Smooth muscle cell (in vitro differentiated cells): Measurements from ENCODE around the gene LRRK2. TPM values are rescaled to one million over a fixed set of nuclear protein-coding genes. Genes with fewer than 3 reads are reported as not detected.

Source experiments
- DNase-seq: peaks from one replicate; lab custom pipeline; 2025; ENCODE audit not compliant: unreplicated experiment; lab: John Stamatoyannopoulos, UW
- H2AFZ ChIP-seq: fragments of 200-600 bp; sonication (generic); 2 replicates; pipeline ENCODE4 v1.6.0; 2016; ENCODE audit warnings: antibody characterized with exemption, low read depth, mild to moderate bottlenecking
- H3F3A ChIP-seq: fragments of 200-600 bp; sonication (generic); 2 replicates; pipeline ENCODE4 v1.6.0; 2017; ENCODE audit warnings: antibody characterized with exemption, low read depth
- H3K27ac ChIP-seq: fragments of 200-600 bp; sonication (generic); 2 replicates; pipeline ENCODE4 v1.5.1; 2016; ENCODE audit warnings: low read depth, mild to moderate bottlenecking
- H3K27me3 ChIP-seq: fragments of 200-600 bp; sonication (generic); 2 replicates; pipeline ENCODE4 v1.6.1; 2016; ENCODE audit warnings: low read depth, mild to moderate bottlenecking
- H3K36me3 ChIP-seq: fragments of 200-600 bp; sonication (generic); 2 replicates; pipeline ENCODE4 v1.5.1; 2016; ENCODE audit warnings: low read depth
- H3K4me1 ChIP-seq: fragments of 200-600 bp; sonication (generic); 2 replicates; pipeline ENCODE4 v1.5.1; 2016; ENCODE audit warnings: low read depth
- H3K4me2 ChIP-seq: fragments of 200-600 bp; sonication (generic); 2 replicates; pipeline ENCODE4 v1.6.0; 2016; ENCODE audit warnings: mild to moderate bottlenecking
- H3K4me3 ChIP-seq: fragments of 200-600 bp; sonication (generic); 2 replicates; pipeline ENCODE4 v1.5.1; 2016; ENCODE audit warnings: mild to moderate bottlenecking
- H3K79me2 ChIP-seq: fragments of 200-600 bp; sonication (generic); 2 replicates; pipeline ENCODE4 v1.6.0; 2016; ENCODE audit warnings: low read depth, mild to moderate bottlenecking
- H3K9ac ChIP-seq: fragments of 200-600 bp; sonication (generic); 2 replicates; pipeline ENCODE4 v1.6.0; 2016; ENCODE audit warnings: low read depth
- H3K9me3 ChIP-seq: fragments of 200-600 bp; sonication (generic); replicated peaks from 2 replicates; pipeline ENCODE4 v1.5.1; 2016; ENCODE audit warnings: low read depth
- H4K20me1 ChIP-seq: fragments of 200-600 bp; sonication (generic); 2 replicates; pipeline ENCODE4 v1.6.0; 2016; ENCODE audit warnings: low read depth
- WGBS: methylation state at CpG from one replicate; pipeline ENCODE4 v1.1.7; 2016; ENCODE audit warnings: low lambda C conversion rate; 5-methylcytosine and 5-hydroxymethylcytosine counted together
- polyA plus RNA-seq: library from polyadenylated mRNA; unstranded; fragments of >200 nt; fragmentation: Nextera tagmentation; extraction: Ambion mirVana; gene quantifications from 2 replicates; pipeline ENCODE4 v1.2.1, GENCODE V29; 2016
- total RNA-seq: library from RNA; depleted of rRNA; stranded (reverse); fragments of >200 nt; gene quantifications from 2 replicates; pipeline ENCODE4 v1.2.3, GENCODE V29; 2014
- TF ChIP-seq, protein P1 (sequence below): fragments of 200-600 bp; sonication (generic); IDR thresholded peaks from 2 replicates; pipeline ENCODE4 v1.5.1; 2017; ENCODE audit warnings: borderline replicate concordance, mild to moderate bottlenecking, antibody characterized with exemption; ENCODE audit not compliant: insufficient read depth, poor library complexity, severe bottlenecking

LRRK2 gene
- total and polyA plus RNA-seq, 2 experiments from 2014 or later = not detected

- DNase-seq = no peak
- H3K27ac ChIP-seq = no peak overlapping the region
- H3K9me3 ChIP-seq = no peaks in the 10 kb centered on the region
- 75% methylated on average over 4 of the region's 4 CpGs for WGBS
- TF ChIP-seq, protein P1, sequence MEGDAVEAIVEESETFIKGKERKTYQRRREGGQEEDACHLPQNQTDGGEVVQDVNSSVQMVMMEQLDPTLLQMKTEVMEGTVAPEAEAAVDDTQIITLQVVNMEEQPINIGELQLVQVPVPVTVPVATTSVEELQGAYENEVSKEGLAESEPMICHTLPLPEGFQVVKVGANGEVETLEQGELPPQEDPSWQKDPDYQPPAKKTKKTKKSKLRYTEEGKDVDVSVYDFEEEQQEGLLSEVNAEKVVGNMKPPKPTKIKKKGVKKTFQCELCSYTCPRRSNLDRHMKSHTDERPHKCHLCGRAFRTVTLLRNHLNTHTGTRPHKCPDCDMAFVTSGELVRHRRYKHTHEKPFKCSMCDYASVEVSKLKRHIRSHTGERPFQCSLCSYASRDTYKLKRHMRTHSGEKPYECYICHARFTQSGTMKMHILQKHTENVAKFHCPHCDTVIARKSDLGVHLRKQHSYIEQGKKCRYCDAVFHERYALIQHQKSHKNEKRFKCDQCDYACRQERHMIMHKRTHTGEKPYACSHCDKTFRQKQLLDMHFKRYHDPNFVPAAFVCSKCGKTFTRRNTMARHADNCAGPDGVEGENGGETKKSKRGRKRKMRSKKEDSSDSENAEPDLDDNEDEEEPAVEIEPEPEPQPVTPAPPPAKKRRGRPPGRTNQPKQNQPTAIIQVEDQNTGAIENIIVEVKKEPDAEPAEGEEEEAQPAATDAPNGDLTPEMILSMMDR = no peak
- peaks cover 30% of the 10 kb centered on the region for H3K27me3 ChIP-seq
- no peaks in the 10 kb centered on the region for H3F3A ChIP-seq
- H3K4me3 ChIP-seq = no peak overlapping the region
- no peaks in the 10 kb centered on the region for H3K36me3 ChIP-seq
- no peaks in the 10 kb centered on the region for H3K4me1 ChIP-seq
- H3K79me2 ChIP-seq = no peaks in the 10 kb centered on the region
- H3K4me2 ChIP-seq = no peak overlapping the region
- no peak overlapping the region for H2AFZ ChIP-seq
- H4K20me1 ChIP-seq = no peaks in the 10 kb centered on the region
- no peak overlapping the region for H3K9ac ChIP-seq
Observed at GRCh38 chr12:40226705-40227104, 1.9 kb downstream of the LRRK2 start.

DNA sequence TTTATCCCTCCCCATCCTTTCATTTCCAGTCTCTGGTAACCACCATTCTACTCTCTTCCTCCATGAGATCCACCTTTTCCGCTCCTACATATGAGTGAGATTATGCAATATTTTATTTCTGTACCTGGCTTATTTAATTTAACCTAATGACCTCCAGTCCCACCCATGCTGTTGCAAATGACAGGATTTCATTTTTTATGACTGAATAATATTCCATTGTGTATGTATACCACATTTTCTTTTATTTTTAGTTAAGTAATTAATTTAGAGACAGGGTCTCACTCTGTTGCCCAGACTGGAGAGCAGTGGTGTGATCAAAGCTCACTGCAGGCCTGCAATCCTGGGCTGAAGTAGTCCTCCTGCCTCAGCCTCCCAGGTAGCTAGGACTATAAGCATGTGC lies 2.6 kb downstream of the LRRK2 start:
- Histone ChIP-seq H2AFZ (no peak overlapping the region), H3K27me3 (peaks cover 30% of the 10 kb centered on the region), H3K79me2 (no peaks in the 10 kb centered on the region), H3K4me3 (no peak overlapping the region), H3K4me2 (no peak overlapping the region), H3K36me3 (no peaks in the 10 kb centered on the region), H3K27ac (no peak overlapping the region), H4K20me1 (no peaks in the 10 kb centered on the region), H3K4me1 (no peaks in the 10 kb centered on the region), H3K9me3 (no peaks in the 10 kb centered on the region), H3F3A (no peaks in the 10 kb centered on the region), H3K9ac (no peak overlapping the region)
- WGBS = 95% methylated on average over 1 of the region's 1 CpG
- TF ChIP-seq, protein P1 = no peak
- no peak for DNase-seq

GRCh38 chr12:40228727-40229126 lies 3.9 kb downstream of the LRRK2 start:
- no peaks in the 10 kb centered on the region for H3K36me3 ChIP-seq
- TF ChIP-seq, protein P1 = no peak
- no peak overlapping the region for H3K4me2 ChIP-seq
- 88% methylated on average over 3 of the region's 3 CpGs for WGBS
- no peaks in the 10 kb centered on the region for H3K9me3 ChIP-seq
- no peaks in the 10 kb centered on the region for H3K4me1 ChIP-seq
- H4K20me1 ChIP-seq = no peaks in the 10 kb centered on the region
- peaks cover 18% of the 10 kb centered on the region for H3K27me3 ChIP-seq
- no peaks in the 10 kb centered on the region for H3F3A ChIP-seq
- no peak overlapping the region for H3K4me3 ChIP-seq
- H3K9ac ChIP-seq = no peak overlapping the region
- no peak for DNase-seq
- H3K27ac ChIP-seq = no peak overlapping the region
- H2AFZ ChIP-seq = no peak overlapping the region
- no peaks in the 10 kb centered on the region for H3K79me2 ChIP-seq
